Smooth muscle cell (in vitro differentiated cells): ENCODE measurements around the gene DUXA. TPM values are rescaled to one million over a fixed set of nuclear protein-coding genes. Genes with fewer than 3 reads are reported as not detected.

ENCODE experiments used
- DNase-seq: peaks from one replicate; lab custom pipeline; 2025; ENCODE audit not compliant: unreplicated experiment; lab: John Stamatoyannopoulos, UW
- H2AFZ ChIP-seq: fragments of 200-600 bp; sonication (generic); 2 replicates; pipeline ENCODE4 v1.6.0; 2016; ENCODE audit warnings: antibody characterized with exemption, low read depth, mild to moderate bottlenecking
- H3F3A ChIP-seq: fragments of 200-600 bp; sonication (generic); 2 replicates; pipeline ENCODE4 v1.6.0; 2017; ENCODE audit warnings: antibody characterized with exemption, low read depth
- H3K27ac ChIP-seq: fragments of 200-600 bp; sonication (generic); 2 replicates; pipeline ENCODE4 v1.5.1; 2016; ENCODE audit warnings: low read depth, mild to moderate bottlenecking
- H3K27me3 ChIP-seq: fragments of 200-600 bp; sonication (generic); 2 replicates; pipeline ENCODE4 v1.6.1; 2016; ENCODE audit warnings: low read depth, mild to moderate bottlenecking
- H3K36me3 ChIP-seq: fragments of 200-600 bp; sonication (generic); 2 replicates; pipeline ENCODE4 v1.5.1; 2016; ENCODE audit warnings: low read depth
- H3K4me1 ChIP-seq: fragments of 200-600 bp; sonication (generic); 2 replicates; pipeline ENCODE4 v1.5.1; 2016; ENCODE audit warnings: low read depth
- H3K4me2 ChIP-seq: fragments of 200-600 bp; sonication (generic); 2 replicates; pipeline ENCODE4 v1.6.0; 2016; ENCODE audit warnings: mild to moderate bottlenecking
- H3K4me3 ChIP-seq: fragments of 200-600 bp; sonication (generic); 2 replicates; pipeline ENCODE4 v1.5.1; 2016; ENCODE audit warnings: mild to moderate bottlenecking
- H3K79me2 ChIP-seq: fragments of 200-600 bp; sonication (generic); 2 replicates; pipeline ENCODE4 v1.6.0; 2016; ENCODE audit warnings: low read depth, mild to moderate bottlenecking
- H3K9ac ChIP-seq: fragments of 200-600 bp; sonication (generic); 2 replicates; pipeline ENCODE4 v1.6.0; 2016; ENCODE audit warnings: low read depth
- H3K9me3 ChIP-seq: fragments of 200-600 bp; sonication (generic); replicated peaks from 2 replicates; pipeline ENCODE4 v1.5.1; 2016; ENCODE audit warnings: low read depth
- H4K20me1 ChIP-seq: fragments of 200-600 bp; sonication (generic); 2 replicates; pipeline ENCODE4 v1.6.0; 2016; ENCODE audit warnings: low read depth
- WGBS: methylation state at CpG from one replicate; pipeline ENCODE4 v1.1.7; 2016; ENCODE audit warnings: low lambda C conversion rate; 5-methylcytosine and 5-hydroxymethylcytosine counted together
- polyA plus RNA-seq: library from polyadenylated mRNA; unstranded; fragments of >200 nt; fragmentation: Nextera tagmentation; extraction: Ambion mirVana; gene quantifications from 2 replicates; pipeline ENCODE4 v1.2.1, GENCODE V29; 2016
- total RNA-seq: library from RNA; depleted of rRNA; stranded (reverse); fragments of >200 nt; gene quantifications from 2 replicates; pipeline ENCODE4 v1.2.3, GENCODE V29; 2014
- TF ChIP-seq, protein P1 (sequence below): fragments of 200-600 bp; sonication (generic); IDR thresholded peaks from 2 replicates; pipeline ENCODE4 v1.5.1; 2017; ENCODE audit warnings: borderline replicate concordance, mild to moderate bottlenecking, antibody characterized with exemption; ENCODE audit not compliant: insufficient read depth, poor library complexity, severe bottlenecking

DUXA gene
- total and polyA plus RNA-seq, 2 experiments from 2014 or later, result not detected

DNA sequence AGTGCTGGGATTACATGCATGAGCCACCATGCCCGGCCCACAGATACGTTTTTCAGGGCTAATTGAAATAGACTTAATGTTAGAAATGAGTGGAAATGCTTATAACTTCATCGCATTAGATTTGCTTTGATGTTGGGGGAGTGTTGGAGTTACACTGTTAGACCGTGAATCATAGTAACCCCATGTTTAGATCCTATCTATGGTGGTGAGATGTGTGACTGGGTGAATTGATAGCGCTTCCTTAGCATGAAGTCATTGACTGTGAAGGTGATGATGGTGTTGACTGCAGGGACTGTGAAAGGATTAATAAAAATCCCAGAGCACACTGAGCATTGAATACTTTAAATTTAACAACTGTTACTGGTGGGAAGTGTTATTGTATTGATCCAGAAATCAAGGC, 25.7 kb upstream of the DUXA start:
- Histone ChIP-seq H3K36me3 (peaks cover 13% of the 10 kb centered on the region), H3K27me3 (no peaks in the 10 kb centered on the region), H4K20me1 (peaks cover 22% of the 10 kb centered on the region), H3K27ac (no peak overlapping the region), H3K79me2 (peaks cover 43% of the 10 kb centered on the region), H3K9me3 (no peaks in the 10 kb centered on the region), H3K4me3 (peak overlapping the region; percentile 97), H3K4me1 (peaks cover 9% of the 10 kb centered on the region), H3K4me2 (peak overlapping the region; percentile 96), H3K9ac (no peak overlapping the region), H3F3A (no peaks in the 10 kb centered on the region), H2AFZ (no peak overlapping the region)
- WGBS, result 89% methylated on average over 5 of the region's 5 CpGs
- DNase-seq, result no peak
- TF ChIP-seq, protein P1, sequence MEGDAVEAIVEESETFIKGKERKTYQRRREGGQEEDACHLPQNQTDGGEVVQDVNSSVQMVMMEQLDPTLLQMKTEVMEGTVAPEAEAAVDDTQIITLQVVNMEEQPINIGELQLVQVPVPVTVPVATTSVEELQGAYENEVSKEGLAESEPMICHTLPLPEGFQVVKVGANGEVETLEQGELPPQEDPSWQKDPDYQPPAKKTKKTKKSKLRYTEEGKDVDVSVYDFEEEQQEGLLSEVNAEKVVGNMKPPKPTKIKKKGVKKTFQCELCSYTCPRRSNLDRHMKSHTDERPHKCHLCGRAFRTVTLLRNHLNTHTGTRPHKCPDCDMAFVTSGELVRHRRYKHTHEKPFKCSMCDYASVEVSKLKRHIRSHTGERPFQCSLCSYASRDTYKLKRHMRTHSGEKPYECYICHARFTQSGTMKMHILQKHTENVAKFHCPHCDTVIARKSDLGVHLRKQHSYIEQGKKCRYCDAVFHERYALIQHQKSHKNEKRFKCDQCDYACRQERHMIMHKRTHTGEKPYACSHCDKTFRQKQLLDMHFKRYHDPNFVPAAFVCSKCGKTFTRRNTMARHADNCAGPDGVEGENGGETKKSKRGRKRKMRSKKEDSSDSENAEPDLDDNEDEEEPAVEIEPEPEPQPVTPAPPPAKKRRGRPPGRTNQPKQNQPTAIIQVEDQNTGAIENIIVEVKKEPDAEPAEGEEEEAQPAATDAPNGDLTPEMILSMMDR, result no peak

DNA sequence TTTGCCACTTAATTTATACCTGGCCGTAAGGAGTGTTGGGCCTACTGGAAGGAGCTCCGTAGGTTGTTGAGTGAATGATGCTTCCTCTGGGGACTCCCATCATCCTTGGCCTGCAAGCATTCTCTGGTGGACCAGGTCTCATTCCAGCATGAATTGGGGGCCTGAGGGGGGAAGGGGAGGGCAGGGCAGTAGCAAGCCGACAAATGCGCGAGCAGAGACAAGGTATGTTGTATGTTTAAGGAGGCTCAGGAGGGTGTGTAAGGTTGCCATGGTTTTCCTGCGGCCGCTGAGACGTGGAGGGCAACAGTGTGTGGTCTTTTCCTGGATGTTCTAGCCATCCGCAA, 24.8 kb upstream of the DUXA start:
- 14% methylated on average over 9 of the region's 9 CpGs for WGBS

DNA sequence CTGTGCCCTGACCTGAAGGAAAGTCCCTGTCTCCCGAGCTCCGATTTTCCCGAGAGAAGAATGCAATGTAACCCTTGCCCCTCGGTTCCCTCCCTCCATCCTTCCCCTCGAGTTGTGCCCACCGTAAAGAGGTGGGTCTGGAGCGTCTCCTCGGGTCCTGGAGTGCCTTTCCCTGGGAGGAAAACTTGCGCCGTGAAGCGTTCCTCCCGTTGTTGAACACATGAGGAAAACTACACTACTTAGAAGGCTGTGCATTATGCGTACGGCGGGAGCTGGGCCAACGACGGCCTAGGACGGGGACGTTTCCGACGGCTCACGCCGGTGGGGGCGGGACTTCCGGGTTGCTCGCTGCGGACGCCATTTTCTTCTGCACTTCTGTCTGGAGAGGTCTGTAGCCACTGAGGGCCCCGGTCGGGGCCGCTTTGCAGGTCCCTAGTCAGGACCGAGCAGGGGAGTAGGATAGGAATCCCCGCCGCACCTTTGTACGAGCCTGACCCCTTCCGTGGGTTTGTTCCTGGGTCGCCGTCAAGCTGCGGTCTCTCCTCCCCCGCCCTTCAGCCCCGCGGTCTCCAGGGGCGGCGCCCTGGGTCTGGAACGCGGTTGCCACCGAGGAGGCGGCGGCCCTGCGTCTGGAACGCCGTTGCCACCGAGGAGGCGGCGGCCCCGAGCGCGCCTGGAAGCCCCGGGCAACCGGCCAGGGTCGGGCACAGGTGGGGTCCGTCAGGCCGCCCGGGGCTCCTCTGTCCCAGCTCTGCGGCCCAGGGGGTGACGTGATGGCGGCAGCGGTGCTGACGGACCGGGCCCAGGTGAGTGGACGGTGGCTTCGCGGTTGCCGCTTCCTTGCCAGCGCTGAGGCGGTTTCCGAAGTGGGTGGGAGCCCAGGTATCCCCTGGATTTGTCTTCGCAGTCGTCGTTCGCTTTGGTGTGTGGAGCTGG, 24.1 kb upstream of the DUXA start, which contains the start of gene ZNF264:
TSS of gene ZNF264 (plus strand) at position 360 of the 936 bp plus-strand sequence. CDS start at position 774, 414 bp downstream.
- peaks cover 9% of the 10 kb centered on the region for H3K4me1 ChIP-seq
- peak within 1 kb of the TSS; percentile 97 for H3K4me3 ChIP-seq
- no peaks in the 10 kb centered on the region for H3K27me3 ChIP-seq
- TF ChIP-seq, protein P1, result peak; percentile 2
- H4K20me1 ChIP-seq, result peaks cover 22% of the 10 kb centered on the region
- peak within 1 kb of the TSS; percentile 87 for H3K27ac ChIP-seq
- WGBS, result 4% methylated on average over 72 of the region's 81 CpGs
- peaks cover 6% of the 10 kb centered on the region for H3K9me3 ChIP-seq
- DNase-seq, result peak; percentile 35
- no peaks in the 10 kb centered on the region for H3F3A ChIP-seq
- peak within 1 kb of the TSS; percentile 96 for H3K4me2 ChIP-seq
- H3K9ac ChIP-seq, result peak within 1 kb of the TSS; percentile 93
- peaks cover 13% of the 10 kb centered on the region for H3K36me3 ChIP-seq
- H3K79me2 ChIP-seq, result peaks cover 37% of the 10 kb centered on the region
- peak within 1 kb of the TSS; percentile 90 for H2AFZ ChIP-seq

More for the DNA sequence above, 24.8 kb upstream of the DUXA start:
- peaks cover 37% of the 10 kb centered on the region for H3K79me2 ChIP-seq
- H3K36me3 ChIP-seq, result peaks cover 13% of the 10 kb centered on the region
- H3K27me3 ChIP-seq, result no peaks in the 10 kb centered on the region
- H3K27ac ChIP-seq, result peak overlapping the region; percentile 87
- peaks cover 22% of the 10 kb centered on the region for H4K20me1 ChIP-seq
- H3K4me3 ChIP-seq, result peak overlapping the region; percentile 97
- peak overlapping the region; percentile 93 for H3K9ac ChIP-seq
- no peak for DNase-seq
- H3K4me2 ChIP-seq, result peak overlapping the region; percentile 96
- TF ChIP-seq, protein P1, result no peak
- peaks cover 9% of the 10 kb centered on the region for H3K4me1 ChIP-seq
- peak overlapping the region; percentile 90 for H2AFZ ChIP-seq
- H3F3A ChIP-seq, result no peaks in the 10 kb centered on the region
- peaks cover 6% of the 10 kb centered on the region for H3K9me3 ChIP-seq
